ACHN (cell line): ENCODE results near the gene CBX4.

ENCODE experiments used
- DNase-seq: peaks from one replicate; pipeline ENCODE4 v3.0.0-alpha.2; 2015
- in situ Hi-C: cut with HindIII; loops from 2 replicates; pipeline ENCODE4 v1.10.0; 2017; ENCODE audit warnings: low sequenced_read_pairs, low pct_ligation_motif_present, low pct_unique_long_range_greater_than_20kb

CBX4 gene

DNA sequence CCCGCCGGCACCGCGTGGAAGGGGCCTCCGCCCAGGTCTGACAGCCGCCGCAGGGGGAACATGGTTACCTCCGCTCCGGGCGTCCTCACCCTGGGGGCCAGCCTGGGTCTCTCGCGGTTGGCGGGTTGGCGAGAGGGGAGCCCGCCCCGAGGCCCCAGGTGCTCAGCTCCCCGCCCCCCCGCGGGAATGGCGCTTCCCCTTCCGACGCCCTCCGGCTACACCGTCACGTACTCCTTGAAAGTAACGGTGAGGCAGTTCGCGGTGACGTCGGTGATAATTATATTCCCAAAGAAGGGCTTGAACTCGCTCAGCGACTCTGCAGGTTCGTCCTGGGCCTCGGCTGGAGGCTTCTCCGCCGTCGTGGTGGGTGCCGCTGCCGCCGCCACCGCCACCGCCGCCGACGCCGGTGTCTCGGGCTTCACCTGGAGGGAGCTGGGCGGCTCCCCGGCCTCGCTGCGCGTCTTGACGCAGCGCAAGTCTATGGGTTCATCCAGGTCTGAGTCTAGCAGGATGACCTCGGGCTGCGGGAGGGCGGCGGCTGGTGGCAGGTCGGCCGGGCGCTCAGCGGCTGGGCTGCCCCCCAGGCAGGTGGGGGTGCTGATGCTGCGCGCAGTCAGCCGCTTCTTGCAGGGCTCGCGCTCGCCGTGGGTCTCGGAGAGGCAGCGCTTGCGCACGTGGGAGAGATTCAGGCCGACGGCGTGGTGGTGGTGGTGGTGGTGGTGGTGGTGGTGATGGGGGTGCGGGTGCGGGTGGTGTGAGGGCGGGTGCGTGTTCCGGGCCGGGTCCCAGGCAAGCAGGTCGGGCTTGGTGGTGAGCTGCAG is 5.3 kb downstream of the CBX4 start:
- in situ Hi-C loops: no loop called here

GRCh38 chr17:79833110-79833450 is 6.2 kb downstream of the CBX4 start:
- no peak for DNase-seq
- in situ Hi-C loops: no loop called here

More for the DNA sequence above, 5.3 kb downstream of the CBX4 start:
- DNase-seq: no peak

DNA sequence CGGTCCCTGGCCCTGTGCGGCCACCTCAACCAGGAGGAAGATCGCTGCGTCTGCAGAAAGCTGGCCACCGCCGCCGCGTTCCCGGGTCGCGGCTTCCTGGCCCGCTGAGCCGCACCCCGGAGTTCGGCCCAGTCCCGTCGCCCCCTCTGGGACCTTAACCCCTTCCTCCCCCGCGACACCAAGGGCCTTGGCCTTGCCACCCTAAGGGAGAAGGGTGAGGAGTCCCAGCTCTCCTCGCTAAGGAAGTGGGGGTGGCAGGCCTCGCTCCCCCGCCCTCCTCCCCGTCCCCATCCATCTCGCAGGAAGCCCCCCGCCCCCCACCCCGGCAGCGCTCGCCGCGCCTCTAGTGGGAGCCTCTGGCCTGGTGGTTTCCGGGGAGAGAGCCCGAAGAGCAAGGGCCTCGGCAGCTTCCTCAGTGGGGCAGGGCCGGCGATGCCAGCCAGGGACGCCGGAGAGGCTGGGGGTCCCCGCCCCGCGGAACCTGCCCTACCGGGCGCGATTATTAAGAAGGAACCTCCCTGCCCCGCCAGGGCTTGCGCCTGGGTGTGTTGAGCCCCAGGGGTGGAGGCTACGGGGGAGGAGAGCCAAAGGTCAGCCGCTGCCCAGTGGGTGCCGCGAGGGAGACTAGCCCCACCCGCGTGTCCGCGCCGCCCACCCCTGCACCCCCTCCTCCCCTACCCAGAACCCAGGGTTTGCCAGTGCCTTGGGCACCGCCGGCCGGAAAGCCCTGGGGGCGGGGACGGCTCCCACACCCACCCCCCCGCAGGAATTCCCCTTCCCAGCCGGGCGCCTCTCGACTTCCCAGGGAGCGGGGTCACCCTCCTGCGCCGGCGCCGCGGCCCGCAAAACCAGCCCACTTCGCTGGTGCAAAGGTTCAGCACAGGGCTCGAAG is 6.8 kb downstream of the CBX4 start:
- in situ Hi-C loops: no loop called here
- peak; percentile 78 for DNase-seq

DNA sequence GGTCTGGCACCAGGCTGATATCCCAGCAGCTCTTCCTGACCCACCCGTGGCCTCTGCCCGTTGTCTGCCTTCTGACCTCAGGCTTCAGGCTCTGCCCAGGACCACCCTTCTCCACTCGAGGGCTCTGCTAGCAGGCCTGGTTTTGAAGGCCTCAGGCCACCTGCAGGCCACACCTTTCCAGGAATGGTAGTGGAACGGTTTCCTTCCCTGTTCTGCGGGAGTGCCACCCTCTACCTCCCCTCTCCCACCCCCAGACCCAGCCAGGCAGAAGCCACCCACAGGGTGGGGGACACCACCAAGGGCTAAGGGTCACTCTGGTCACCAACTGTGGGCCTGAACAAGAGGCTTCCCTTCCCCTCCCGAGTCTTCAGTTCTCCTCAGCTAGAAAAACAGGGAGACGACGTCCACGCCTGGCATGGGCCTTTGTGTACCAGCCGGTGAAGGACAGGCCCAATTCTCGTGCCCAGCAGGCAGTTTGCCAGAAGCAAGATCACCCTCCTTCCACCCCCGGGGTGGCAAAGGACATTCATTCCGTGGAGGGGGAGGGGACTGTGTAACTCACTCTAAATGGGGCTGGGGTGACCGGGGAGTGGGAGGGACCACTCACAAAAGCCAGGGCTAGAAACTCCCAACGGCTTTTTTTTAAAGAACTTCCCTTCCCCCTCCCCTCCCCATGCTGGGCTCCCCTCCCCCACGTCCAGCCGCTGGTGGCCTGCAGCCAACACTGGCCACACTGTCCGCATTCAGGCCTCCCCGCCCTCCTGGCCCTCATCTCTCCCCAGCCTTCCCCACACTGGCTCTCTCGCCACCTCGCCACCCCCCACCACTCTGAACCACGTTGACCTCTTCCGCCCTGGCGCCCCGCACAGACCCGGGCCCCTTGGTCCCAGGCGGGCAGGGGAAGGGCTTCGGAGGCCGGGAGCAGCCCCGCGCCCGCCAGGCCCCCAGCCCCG is 7.7 kb downstream of the CBX4 start:
- peak; percentile 63 for DNase-seq
- in situ Hi-C loops: no loop called here

GRCh38 chr17:79830763-79831264 is 8.4 kb downstream of the CBX4 start:
- DNase-seq: no peak
- in situ Hi-C loops: no loop called here

DNA sequence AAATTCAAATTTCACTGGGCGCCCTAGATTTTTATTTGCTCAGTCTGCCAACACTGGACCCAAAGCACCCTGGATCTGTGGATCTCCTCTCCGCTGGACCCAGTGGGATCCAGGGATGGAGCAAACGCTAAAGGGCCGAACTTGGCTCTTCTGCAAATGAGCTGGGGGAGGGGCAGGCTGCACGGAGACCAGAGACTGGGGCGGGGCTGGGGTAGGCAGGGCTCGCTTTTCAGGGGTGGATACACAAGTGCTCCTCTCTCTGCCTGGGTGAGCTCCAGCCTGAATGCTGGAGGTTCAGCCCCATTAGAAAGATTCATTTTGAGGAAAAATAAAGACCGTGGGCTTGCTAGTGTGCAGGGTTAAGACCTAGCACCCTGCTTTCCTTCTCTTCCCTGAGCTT is 8.9 kb downstream of the CBX4 start:
- in situ Hi-C loops: no loop called here
- no peak for DNase-seq

GRCh38 chr17:79829457-79829856 is 9.8 kb downstream of the CBX4 start:
- in situ Hi-C loops: no loop called here
- DNase-seq: no peak

DNA sequence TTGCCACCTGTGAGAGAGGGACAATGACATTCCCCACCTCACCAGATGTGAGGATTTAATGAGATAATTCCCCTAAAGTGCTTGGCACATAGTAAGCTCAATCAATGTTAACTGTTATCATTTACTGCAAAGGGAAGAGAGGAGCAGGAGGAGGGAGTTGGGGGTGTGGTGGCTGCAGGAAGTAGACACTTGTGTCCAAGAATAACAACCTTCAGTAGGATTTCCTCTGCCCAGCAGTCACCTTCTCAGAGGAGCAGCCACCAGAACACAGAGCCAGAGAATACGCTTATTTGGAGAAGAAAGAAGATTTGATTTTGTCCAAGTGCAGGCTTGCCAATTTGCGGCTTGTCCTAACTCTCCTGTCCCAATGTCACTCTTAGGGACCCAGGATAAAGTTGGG is 10.2 kb downstream of the CBX4 start:
- in situ Hi-C loops: no loop called here
- no peak for DNase-seq

- in situ Hi-C loops: no loop called here
Measured at GRCh38 chr17:79826841-79827578, 12.2 kb downstream of the CBX4 start.

GRCh38 chr17:79826204-79826680 is 13.0 kb downstream of the CBX4 start:
- no peak for DNase-seq
- in situ Hi-C loops: no loop called here

More at GRCh38 chr17:79826841-79827578, 12.2 kb downstream of the CBX4 start:
- no peak for DNase-seq

DNA sequence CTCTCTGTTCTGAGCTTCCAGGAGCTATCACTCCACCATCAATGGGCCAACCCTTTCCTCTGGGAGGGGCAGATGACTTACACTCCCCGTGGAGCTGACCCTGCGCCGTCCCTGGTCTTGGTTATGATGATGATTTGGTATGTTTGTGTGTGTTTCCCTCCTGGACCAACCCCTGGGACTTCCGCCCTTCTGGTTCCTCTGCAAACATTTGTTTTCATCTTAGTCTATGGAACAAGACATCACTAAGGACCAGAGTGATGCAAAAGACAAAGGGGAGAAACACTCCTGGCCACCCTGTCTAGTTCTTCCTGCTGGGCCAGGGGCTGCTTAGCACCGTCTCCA is 13.7 kb downstream of the CBX4 start:
- no peak for DNase-seq
- in situ Hi-C loops: no loop called here

GRCh38 chr17:79824893-79825579 is 14.2 kb downstream of the CBX4 start:
- in situ Hi-C loops: no loop called here
- no peak for DNase-seq

- in situ Hi-C loops: no loop called here
- DNase-seq: no peak
Measured at GRCh38 chr17:79824234-79824633, 15.0 kb downstream of the CBX4 start.

GRCh38 chr17:79822583-79823124 is 16.6 kb downstream of the CBX4 start:
- in situ Hi-C loops: no loop called here
- no peak for DNase-seq

DNA sequence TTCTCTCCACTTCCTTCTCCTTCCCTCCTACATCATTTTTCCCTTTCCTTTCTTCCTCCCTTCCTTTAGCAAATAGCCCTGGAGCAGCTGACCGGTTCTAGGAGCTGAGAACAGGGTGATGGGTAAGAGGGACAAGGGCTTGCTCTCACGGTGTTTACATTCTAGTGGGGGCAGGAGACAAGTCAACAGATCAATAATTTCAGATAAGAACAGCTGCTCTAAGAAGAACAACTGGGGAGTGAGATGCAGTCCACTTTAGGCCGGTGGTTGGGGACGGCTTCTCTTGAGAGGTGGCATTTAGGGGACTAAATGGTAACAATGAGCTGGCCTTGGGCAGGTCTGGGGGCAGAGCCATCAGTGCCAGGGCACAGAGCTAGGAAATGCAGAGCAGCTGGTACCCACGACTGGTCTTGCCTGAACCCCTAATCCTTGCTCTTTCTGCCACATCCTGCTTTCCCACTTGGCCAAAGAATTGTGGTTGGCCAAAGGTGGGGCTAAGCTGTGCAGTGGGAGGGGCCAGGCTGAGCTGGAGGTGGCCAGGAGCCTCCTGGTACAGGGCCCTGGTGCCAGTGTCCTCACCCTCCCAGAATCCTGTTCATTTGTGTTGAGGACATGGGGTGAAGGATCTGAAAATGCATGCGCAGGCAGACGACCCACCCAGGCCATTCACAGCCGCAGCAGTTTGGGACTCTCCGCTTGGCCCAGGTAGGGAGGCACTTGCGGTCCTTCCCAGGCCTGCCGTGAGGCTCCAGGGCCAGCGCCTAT is 17.7 kb downstream of the CBX4 start:
- in situ Hi-C loops: no loop called here
- DNase-seq: no peak

- in situ Hi-C loops: no loop called here
- DNase-seq: no peak
Measured at GRCh38 chr17:79820959-79821330, 18.3 kb downstream of the CBX4 start.
